Aorta (tissue), 5 donors: ENCODE measurements around the gene SLX4IP. TPM values are rescaled to one million over a fixed set of nuclear protein-coding genes. Genes with fewer than 3 reads are reported as not detected.
A peak's percentile ranks its signal among the peaks of the same experiment; 100 is the strongest.
"Not testable (repeated sequence)": the region's sequence is repeated elsewhere in the genome, so short reads cannot be mapped to it uniquely, and the experiment has no call there.

ENCODE experiments used
- ATAC-seq: fragments of 200-7000 bp; cut with Tn5 transposase; one replicate; pipeline ENCODE4 v1.9.1; 2022; ENCODE audit warnings: moderate library complexity; ENCODE audit not compliant: low FRiP score
- DNase-seq, 2 donors: peaks; one replicate each; pipeline ENCODE4 v3.0.0-alpha.2; 2020
- H3K27ac ChIP-seq, 2 donors: one replicate each; pipeline ENCODE4 v1.5.1; 2013; ENCODE audit warnings: low read length in 2 of 2, mild to moderate bottlenecking in 2 of 2, moderate library complexity in 2 of 2, control low read depth in 1 of 2, inconsistent platforms in 1 of 2, low read depth in 1 of 2
- H3K27me3 ChIP-seq, 2 donors: one replicate each; pipeline ENCODE4 v1.6.1; 2013; ENCODE audit warnings: control low read depth in 1 of 2, low read length in 1 of 2, mild to moderate bottlenecking in 1 of 2, moderate library complexity in 1 of 2; ENCODE audit not compliant: insufficient read depth in 2 of 2, control insufficient read depth in 1 of 2
- H3K36me3 ChIP-seq, 2 donors: one replicate each; pipeline ENCODE4 v1.6.1; 2013; ENCODE audit warnings: control low read depth in 1 of 2, low read length in 1 of 2, mild to moderate bottlenecking in 1 of 2; ENCODE audit not compliant: insufficient read depth in 2 of 2, control insufficient read depth in 1 of 2
- H3K4me1 ChIP-seq, 2 donors: one replicate each; pipeline ENCODE4 v1.6.1; 2013; ENCODE audit warnings: low read length in 2 of 2, control low read depth in 1 of 2, mild to moderate bottlenecking in 1 of 2, moderate library complexity in 1 of 2; ENCODE audit not compliant: insufficient read depth in 2 of 2, control insufficient read depth in 1 of 2
- H3K4me3 ChIP-seq, 2 donors: one replicate each; pipeline ENCODE4 v1.5.1; 2013; ENCODE audit warnings: low read length in 2 of 2, control low read depth in 1 of 2, mild to moderate bottlenecking in 1 of 2
- H3K9me3 ChIP-seq: one replicate; pipeline ENCODE4 v1.6.1; 2013; ENCODE audit warnings: mild to moderate bottlenecking, low read length; ENCODE audit not compliant: control insufficient read depth
- WGBS, 2 donors: extraction: QIAGEN DNeasy Blood & Tissue Kit; methylation state at CpG; one replicate each; pipeline ENCODE4 v1.1.7; 2013; 5-methylcytosine and 5-hydroxymethylcytosine counted together
- intact Hi-C, 2 donors: fragments of 100-400 bp; cut with DNase I; formaldehyde crosslinking; loops; one replicate each; pipeline versions ENCODE4 v1.14.2 to v1.15.0; 2022
- long read RNA-seq, 2 donors: library from polyadenylated mRNA; unstranded; transcript quantifications; one replicate each; pipeline ENCODE4 v2.0.0, GENCODE V29; 2020 to 2021
- polyA plus RNA-seq, 2 donors: library from polyadenylated mRNA; stranded (reverse); fragments of 200-250 nt; gene quantifications; one replicate each; pipeline ENCODE4 v1.2.3, GENCODE V29; 2013
- total RNA-seq, 2 donors: library from RNA; stranded (reverse); fragmentation: NEBNext Ultra II Directional; extraction: Animal tissue kit (Norgen Biotek cat#: 25700); gene quantifications; one replicate each; pipeline ENCODE4 v1.2.1, GENCODE V29; 2021
- donor health status: healthy with polysubstance abuse.
- donor health status: Bipolar disorder and iron deficiency.
- donor health status: DM: no; HTN: no; CAD: no.
- donor health status: DM: no; HTN: no; CAD: no.
- donor health status: DM: yes; HTN: yes; CAD: no.

The SLX4IP gene
- total RNA-seq (1 to 10 TPM; 3.5 to 5.6 TPM), polyA plus RNA-seq (1 to 10 TPM; 1.4 to 3.0 TPM)
- long read RNA-seq, donor 1, partial matches to known transcripts = 0 of 7 reads
- long read RNA-seq, donor 1, other reads (novel, unspliced or antisense) = 7 of 7 reads
- long read RNA-seq, donor 2, full-length matches to known transcripts = 1 of 4 reads
- long read RNA-seq, donor 2, partial matches to known transcripts = 0 of 4 reads
- long read RNA-seq, donor 2, other reads (novel, unspliced or antisense) = 3 of 4 reads

GRCh38 chr20:10434832-10435812 is at the start of gene SLX4IP:
Gene SLX4IP (plus strand): TSS chr20:10435305. CDS start chr20:10458205, 22,900 bp downstream.
- H3K27ac ChIP-seq = peak within 1 kb of the TSS; percentile 55 to 72
- H3K27me3 ChIP-seq = no peaks in the 10 kb centered on the region
- H3K9me3 ChIP-seq = no peaks in the 10 kb centered on the region
- H3K4me3 ChIP-seq = peak within 1 kb of the TSS; percentile 69 to 92
- DNase-seq (peak; percentile 92 to 94), ATAC-seq (peak; percentile 92)
- H3K4me1 ChIP-seq = no peaks in the 10 kb centered on the region
- 2 to 3% methylated on average over 32 of the region's 32 CpGs for WGBS, 2 donors
- intact Hi-C loops = loop anchor here (2.0 to 10.0 kb wide), 3 partner anchors 216 to 1110 kb away; partner anchors contain the start of gene SNAP25 (in 1 of the 2)
- no peaks in the 10 kb centered on the region for H3K36me3 ChIP-seq

GRCh38 chr20:10385850-10386544 is 49.1 kb upstream of the SLX4IP start:
- Histone ChIP-seq H3K27me3 (no peaks in the 10 kb centered on the region), H3K4me1 (no peaks in the 10 kb centered on the region), H3K4me3 (no peak overlapping the region), H3K9me3 (no peaks in the 10 kb centered on the region), H3K27ac (no peak overlapping the region), H3K36me3 (no peaks in the 10 kb centered on the region)
- intact Hi-C loops = no loop called here
- 37 to 46% methylated on average over 4 of the region's 4 CpGs for WGBS, 2 donors
- ATAC-seq (no peak), DNase-seq (no peak)

- ATAC-seq = no peak
- H3K4me1 ChIP-seq = no peaks in the 10 kb centered on the region
- H3K36me3 ChIP-seq = no peaks in the 10 kb centered on the region
- H3K27me3 ChIP-seq = no peaks in the 10 kb centered on the region
- no peak for DNase-seq
- intact Hi-C loops = no loop called here
- no peak overlapping the region for H3K27ac ChIP-seq
- no peak overlapping the region for H3K4me3 ChIP-seq
- H3K9me3 ChIP-seq = no peaks in the 10 kb centered on the region
- WGBS, 2 donors = 81 to 88% methylated on average over 4 of the region's 4 CpGs
These were observed 47.4 kb upstream of the SLX4IP start for GRCh38 chr20:10387686-10388085.

GRCh38 chr20:10388597-10388996 is 46.5 kb upstream of the SLX4IP start:
- Histone ChIP-seq H3K36me3 (no peaks in the 10 kb centered on the region), H3K9me3 (no peaks in the 10 kb centered on the region), H3K4me3 (no peak overlapping the region), H3K4me1 (no peaks in the 10 kb centered on the region), H3K27me3 (no peaks in the 10 kb centered on the region), H3K27ac (no peak overlapping the region)
- DNase-seq = no peak
- WGBS, 2 donors = 71% methylated on average over 4 of the region's 4 CpGs
- no peak for ATAC-seq
- intact Hi-C loops = no loop called here

- H3K4me1 ChIP-seq = no peaks in the 10 kb centered on the region
- no peak overlapping the region for H3K27ac ChIP-seq
- no peak for ATAC-seq
- WGBS, 2 donors = 90 to 91% methylated on average over 2 of the region's 2 CpGs
- no peaks in the 10 kb centered on the region for H3K27me3 ChIP-seq
- DNase-seq = no peak
- H3K4me3 ChIP-seq = no peak overlapping the region
- intact Hi-C loops = no loop called here
- no peaks in the 10 kb centered on the region for H3K36me3 ChIP-seq
- no peaks in the 10 kb centered on the region for H3K9me3 ChIP-seq
These were observed 44.4 kb upstream of the SLX4IP start for GRCh38 chr20:10390709-10391108.

- 97 to 98% methylated on average over 25 to 32 of the region's 32 CpGs for WGBS, 2 donors
- H3K9me3 ChIP-seq, H3K27me3 ChIP-seq, H3K4me3 ChIP-seq, H3K4me1 ChIP-seq, H3K36me3 ChIP-seq, DNase-seq, intact Hi-C loops, H3K27ac ChIP-seq, ATAC-seq: not testable (repeated sequence)
These were observed 40.4 kb upstream of the SLX4IP start for GRCh38 chr20:10394752-10395151.

GRCh38 chr20:10398834-10399369 is 36.2 kb upstream of the SLX4IP start:
- Histone ChIP-seq H3K9me3 (no peaks in the 10 kb centered on the region), H3K36me3 (peaks cover 0 to 1% of the 10 kb centered on the region in 2 donors), H3K4me1 (no peaks in the 10 kb centered on the region), H3K27me3 (no peaks in the 10 kb centered on the region), H3K27ac (no peak overlapping the region), H3K4me3 (no peak overlapping the region)
- 70 to 73% methylated on average over 3 of the region's 3 CpGs for WGBS, 2 donors
- DNase-seq (no peak), ATAC-seq (no peak)
- intact Hi-C loops = no loop called here

GRCh38 chr20:10402938-10403608 is 32.0 kb upstream of the SLX4IP start:
- 80 to 82% methylated on average over 3 of the region's 3 CpGs for WGBS, 2 donors

More at GRCh38 chr20:10402938-10403608, 32.0 kb upstream of the SLX4IP start:
- no peaks in the 10 kb centered on the region for H3K4me1 ChIP-seq
- H3K4me3 ChIP-seq = no peak overlapping the region
- no peaks in the 10 kb centered on the region for H3K27me3 ChIP-seq
- H3K36me3 ChIP-seq = peaks cover 0 to 1% of the 10 kb centered on the region in 2 donors
- no peaks in the 10 kb centered on the region for H3K9me3 ChIP-seq
- H3K27ac ChIP-seq = no peak overlapping the region
- intact Hi-C loops = no loop called here
- DNase-seq = no peak
- ATAC-seq = no peak
